IPS-NIHi7 (cell line): ENCODE data around the gene MON1B.
A peak's percentile ranks its signal among the peaks of the same experiment; 100 is the strongest.
"Not testable (repeated sequence)": the region's sequence is repeated elsewhere in the genome, so short reads cannot be mapped to it uniquely, and the experiment has no call there.

Source experiments
- DNase-seq: peaks from one replicate; pipeline ENCODE4 v3.0.0; 2012; ENCODE audit warnings: mixed read lengths; ENCODE audit errors: extremely low spot score

Gene MON1B

DNA sequence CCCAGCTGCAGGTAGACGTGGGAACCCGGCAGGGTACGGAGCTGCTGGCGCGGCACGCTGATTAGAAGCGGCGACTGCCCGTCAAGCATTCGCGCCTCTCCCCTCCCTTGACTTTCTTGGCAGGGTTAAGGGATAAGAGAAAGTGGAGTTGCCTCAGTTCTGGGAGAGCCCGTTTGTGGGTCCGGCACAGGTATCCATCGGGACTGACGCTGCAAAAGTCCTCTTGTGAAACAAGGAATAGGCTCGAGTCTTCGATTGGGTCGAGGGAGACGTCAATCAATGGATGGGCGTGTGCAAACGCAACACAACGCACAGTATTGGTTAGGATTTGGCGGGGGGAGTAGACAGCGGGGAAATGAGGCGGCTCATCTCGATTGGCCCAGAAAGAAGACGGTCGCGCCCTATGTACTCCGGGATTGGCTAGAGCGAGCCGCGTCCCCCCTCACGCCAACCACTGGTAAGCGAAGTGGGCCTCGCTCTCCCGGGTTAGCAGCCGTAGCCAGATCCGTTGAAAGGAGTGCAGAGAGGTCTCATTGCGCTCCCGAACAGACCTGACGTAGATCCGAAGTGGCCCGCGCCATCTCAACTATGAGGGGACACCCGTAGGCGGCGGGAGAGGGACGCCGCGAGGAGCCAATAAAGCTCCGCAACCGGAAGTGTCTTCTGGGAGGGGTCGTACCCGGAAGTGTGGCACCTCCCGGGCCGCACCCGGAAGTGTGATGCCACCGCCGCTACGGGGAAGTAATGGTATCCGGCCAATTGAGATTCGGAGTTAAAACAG lies at the start of gene MON1B:
Gene MON1B, plus strand, starts transcription at position 713 of the 781 bp plus-strand sequence. CDS start 296 bp downstream, outside the sequence.
- peak; percentile 99 for DNase-seq

DNA sequence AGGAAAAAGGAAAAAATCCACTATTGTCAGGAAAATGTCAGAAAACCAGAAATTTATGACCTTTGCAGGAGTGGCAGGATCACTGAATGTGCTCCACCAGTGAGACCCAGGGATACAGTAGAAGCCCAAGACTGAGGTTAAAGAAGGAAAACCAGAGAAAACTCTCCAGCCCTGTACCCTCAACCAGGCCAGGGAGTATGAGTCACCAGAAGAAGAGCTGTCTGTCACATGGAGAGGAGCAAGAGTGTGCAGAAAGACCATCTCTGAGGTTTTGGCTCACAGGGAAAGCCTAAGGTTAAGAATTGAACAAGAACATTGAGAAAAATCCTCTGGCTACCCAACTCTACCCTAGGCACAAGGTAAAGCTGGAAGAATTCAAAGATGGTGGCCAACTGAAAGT lies 47.6 kb upstream of the MON1B start:
- no peak for DNase-seq

DNA sequence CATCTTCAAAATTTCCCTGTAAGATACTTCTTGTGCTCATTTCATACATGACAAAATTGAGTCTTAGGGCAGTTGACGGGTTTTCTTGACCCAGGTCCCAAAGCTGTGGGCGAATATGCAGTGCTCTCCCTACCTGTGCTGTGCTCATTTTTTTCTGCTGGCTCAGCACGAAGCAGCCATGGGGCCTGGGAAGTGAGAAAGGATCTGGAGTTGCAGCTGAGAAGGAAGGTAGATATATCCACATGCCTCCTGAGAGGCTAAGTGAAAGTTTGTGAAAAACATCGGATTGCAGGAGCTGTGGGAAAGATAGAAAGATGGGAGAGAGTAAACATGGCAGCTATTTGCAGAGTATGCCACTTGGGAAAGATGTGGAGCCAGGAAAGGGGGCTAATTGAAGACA lies 42.9 kb upstream of the MON1B start:
- no peak for DNase-seq

DNA sequence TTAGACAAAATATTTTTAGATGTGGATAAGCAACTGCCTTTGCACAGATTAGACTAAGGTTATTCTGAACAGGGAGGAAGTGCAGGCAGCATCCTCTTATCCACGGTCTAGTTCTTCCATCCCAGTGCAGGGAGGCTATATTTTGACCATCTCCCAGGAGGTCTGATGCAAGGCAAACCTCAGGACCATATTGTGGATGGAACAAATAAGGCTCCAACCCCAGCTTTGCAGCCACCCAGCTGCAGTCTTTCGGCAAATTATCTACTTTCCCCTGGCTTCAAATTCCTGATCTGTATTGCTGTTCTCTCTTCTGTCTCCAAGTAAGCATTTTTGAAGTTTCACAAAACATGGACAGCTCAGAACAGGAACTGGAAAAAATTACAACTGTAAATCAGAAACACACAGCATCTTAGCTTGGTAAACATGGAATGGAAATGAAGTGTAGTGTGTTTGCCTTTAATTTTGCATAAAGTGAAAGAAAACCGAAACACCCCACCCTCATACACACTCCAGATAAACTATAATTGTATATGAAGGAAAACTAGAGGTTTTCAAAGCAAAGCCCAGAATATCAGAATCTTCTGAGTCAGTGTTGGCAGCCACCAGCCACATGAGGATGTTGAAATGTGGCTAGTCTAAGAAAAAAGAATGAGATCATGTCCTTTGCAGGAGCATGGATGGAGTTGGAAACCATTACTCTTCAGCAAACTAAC lies 33.5 kb upstream of the MON1B start:
- no peak for DNase-seq

DNA sequence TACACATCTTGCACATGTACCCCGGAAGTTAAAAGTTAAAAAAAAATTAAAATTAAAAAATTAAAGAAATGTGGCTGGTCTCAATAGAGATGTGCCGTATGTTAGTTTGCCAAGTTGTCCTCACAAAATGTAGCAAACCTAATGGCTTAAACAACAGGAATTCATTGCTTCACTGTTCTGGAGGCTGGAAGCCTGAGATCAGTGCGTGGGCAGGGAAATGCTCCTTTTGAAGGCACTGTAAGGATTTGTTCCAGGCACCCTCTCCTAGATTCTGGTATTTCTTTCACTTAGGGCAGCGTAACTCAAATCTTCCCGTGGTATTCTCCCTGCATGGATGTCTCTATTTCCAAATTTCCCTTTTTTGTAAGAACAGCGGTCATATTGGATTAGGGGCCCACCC lies 32.7 kb upstream of the MON1B start:
- no peak for DNase-seq

DNA sequence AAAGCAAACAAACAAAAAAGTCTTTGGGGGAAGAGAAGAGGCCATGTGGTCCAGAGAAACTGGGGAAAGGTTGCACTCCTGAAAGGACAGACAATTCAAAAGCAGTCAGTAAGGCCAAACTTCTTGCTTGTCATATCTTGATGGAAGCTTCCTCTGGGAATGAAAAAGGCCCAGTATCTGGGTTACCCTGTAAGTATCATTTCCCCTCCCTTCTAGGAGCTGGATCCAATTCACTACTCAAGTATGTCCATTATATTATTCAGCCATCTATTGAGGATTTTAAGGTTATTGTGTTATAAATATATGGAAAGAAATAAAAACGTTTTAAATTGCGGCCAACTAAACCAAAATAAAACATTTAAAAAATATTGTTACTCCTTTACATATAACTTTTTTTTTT lies 26.0 kb upstream of the MON1B start:
- DNase-seq = no peak

DNA sequence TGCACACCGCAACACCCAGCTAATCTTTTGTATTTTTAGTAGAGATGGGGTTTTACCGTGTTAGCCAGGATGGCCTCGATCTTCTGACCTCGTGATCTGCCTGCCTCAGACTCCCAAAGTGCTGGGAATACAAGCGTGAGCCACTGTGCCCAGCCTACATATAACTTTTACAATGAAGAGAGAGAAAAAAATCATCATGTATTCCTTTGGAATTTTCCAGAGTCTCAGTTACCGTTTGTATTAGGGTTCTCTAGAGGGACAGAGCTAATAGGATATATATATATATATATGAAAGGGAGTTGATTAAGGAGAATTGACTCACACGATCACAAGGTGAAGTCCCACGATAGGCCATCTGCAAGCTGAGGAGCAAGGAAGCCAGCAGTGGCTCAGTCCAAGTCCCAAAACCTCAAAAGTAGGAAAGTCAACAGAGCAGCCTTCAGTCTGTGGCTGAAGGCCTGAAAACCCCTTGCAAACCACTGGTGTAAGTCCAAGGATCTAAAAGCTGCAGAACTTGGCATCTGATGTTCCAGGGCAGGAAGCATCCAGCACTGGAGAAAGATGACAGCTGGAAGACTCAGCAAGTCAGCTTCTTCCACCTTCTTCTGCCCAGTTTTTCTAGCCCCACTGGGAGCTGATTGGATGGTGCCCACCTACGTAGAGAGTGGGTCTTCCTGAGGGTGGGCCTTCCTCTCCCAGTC lies 25.3 kb upstream of the MON1B start:
- DNase-seq = not testable (repeated sequence)

DNA sequence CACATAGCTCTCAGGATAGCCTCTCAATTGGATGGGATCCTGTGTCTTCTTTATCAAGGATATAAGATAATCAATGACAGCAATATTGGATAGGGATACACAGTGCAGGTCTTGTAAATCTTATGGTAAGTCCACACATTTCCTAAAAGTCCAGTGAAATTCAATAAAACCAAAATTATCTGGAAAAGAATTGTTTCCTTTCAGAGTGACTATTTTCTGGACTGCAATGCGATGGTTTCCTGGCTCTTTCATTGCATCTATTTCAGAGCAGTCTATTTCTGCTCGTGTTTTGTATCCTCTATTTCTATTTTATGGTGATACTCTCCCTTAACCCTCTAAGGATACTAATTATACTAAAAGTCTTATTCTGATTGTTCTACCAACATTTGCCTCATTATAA lies 24.3 kb upstream of the MON1B start:
- no peak for DNase-seq

DNA sequence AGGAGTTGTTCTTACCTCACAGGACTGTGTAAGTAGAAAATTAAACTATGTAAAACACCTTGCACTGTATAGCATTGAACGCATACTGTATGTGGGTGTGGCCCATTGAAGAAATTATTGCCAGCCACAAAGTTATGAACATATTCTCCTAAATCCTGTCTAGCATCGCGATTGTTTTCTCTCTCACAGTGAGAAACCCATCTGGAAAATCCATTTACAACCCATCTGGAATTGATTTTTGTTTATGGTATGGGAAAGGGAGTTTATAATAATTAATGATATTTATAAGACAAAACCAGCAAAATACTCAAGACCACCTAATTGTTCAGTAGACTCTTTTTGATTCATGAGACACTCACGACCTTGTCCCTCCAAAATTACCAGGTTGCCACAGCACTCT lies 22.1 kb upstream of the MON1B start:
- DNase-seq = no peak

DNA sequence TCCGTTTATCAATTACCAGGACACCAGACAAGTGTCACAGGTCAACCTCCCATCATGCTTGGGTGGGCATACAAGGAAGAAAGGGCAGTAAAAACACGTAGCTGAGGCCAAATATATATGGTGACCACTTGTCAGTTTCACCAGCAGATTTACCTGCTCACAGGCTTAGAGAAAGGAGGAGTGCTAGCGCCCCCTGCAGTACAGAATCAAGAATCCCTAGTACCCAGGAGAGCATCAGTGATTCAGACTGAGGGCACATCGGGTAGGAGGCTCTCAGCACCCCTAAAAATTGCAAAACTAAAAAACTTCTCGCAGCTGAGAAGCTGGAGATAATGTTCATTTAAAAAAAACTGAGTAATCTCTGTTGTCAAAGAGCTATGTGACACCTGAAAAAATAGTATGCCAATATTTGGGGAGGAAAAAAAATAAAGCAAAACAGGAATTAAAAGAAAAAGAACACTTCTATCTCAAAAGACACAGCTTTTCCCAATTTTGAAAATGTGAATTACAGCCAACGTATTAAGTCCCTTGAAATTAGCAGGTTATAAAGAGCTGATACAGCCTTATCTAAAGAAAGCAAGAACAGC lies 21.2 kb upstream of the MON1B start:
- DNase-seq = peak; percentile 73

DNA sequence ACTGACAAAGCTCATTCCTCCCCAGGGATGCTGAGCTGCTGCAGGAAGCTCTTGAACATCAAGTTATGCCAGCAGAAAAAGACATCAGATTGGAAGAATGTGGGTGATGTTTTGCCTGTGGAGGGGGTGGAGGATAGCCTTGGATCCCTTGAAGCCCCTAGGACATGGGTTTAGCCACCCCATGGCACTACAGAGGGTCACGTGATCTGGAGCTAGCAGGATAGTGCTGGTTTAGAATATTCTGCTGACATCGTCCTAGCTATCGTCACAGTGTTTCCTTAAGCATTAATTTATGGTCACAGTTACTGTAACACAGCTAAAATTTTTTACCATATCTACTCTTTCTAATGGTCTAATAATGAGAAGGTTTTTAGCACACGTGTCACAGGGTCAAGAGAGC lies 20.2 kb upstream of the MON1B start:
- DNase-seq = no peak

DNA sequence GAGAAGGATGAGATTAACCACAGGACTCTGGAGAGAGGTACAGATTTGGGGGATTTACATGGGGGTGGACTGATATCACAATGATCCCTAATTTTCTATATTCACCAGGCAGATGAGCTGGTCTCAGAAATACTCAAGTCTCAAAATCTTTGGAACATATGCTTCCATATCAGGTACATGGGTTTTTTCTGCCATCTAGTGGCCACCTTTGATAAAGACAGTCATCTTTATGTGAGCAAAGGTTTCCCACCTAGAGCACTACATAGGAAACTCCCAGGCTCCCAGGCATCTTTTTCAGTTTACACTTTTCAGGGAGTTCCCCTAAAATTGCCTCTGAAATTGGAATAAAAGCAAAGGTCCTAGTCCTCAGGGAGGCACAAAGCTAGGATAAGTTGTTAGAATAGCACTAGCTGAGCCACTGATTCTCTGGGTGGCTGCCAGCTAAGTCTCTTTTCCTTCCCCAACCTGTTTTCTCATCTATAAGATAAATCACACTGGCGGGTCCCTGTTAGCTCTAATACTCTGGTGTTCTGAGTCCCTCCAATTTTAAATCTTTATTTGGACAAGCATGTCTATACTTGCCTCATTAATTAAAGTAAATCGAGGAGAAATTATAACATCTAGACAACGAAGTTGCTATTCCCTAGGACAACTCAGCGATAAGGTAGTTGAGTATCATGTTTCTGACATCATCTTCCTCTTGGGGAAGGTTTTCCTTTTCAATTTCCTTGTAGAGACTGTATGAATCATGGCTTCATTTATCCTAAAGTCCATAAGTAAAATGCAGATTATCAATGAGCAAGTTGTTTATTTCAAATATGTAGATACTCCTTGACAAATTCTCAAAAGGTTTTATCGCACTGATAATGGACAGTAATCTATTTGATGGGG lies 19.0 kb upstream of the MON1B start:
- DNase-seq = peak; percentile 64

DNA sequence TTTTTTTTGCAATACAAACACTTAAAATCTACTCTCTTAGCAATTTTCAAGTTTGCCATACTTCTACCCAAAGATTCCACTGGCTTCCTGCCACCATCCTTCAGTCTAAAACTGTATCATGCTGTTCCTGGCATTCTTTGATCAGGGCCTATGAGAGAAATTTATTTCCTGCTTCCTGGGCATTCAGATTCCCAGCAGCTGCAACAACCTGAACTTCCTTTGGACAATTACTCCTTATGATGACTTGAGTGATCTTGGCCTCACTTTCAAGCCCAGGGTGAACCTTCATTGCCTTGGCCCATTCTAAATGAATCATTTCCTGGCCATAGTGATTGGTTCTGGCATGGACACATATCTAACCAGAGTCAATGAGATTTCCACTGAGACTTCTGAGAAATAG lies 18.0 kb upstream of the MON1B start:
- no peak for DNase-seq

DNA sequence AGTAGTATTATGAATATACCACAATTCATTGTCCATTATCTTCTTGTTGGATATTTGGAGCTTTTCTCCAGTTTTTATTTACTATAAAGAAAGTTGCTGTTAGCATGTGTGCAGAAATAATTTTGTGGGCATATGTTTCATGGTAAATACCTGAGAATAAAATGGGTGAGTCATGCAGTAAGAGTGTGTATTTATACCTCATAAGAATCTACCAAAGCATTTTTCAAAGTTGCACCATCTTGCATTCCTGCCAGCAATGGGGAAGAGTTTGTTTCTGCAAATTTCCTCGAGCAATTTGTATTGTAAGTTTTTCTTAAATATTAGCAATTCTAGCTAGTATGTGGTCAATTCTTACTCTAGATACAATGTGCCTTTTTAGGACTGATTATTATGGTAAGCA lies 7.9 kb upstream of the MON1B start:
- no peak for DNase-seq

DNA sequence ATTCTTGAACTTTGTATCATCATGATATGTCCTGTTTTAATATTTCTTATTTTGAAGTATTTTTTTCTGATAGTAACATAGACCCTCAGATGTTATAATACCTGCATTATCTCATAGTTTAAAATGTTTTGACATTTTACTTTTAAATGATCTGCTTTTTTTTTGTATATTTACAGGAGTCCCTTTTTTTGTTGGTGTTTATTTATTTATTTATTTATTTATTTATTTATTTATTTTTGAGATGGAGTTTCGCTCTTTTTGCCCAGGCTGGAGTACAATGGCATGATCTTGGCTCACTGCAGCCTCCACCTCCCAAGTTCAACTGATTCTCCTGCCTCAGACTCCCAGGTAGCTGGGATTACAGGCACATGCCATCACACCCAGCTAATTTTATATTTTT lies 4.7 kb upstream of the MON1B start:
- not testable (repeated sequence) for DNase-seq

DNA sequence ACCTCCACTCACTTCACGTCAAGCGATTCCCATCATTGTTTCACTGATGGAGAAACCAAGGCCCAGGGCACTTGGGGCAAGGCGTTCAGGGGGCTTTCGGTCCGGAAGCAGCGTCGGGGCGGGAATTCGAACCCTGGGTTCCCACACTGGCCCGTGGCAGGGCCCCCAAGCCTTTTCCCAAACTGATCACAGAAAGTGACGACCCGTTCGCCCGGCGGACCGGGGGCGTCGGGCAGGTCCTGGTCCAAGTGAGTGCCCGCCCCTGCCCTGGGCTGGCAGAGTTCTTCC lies 856 bp upstream of the MON1B start:
- no peak for DNase-seq

DNA sequence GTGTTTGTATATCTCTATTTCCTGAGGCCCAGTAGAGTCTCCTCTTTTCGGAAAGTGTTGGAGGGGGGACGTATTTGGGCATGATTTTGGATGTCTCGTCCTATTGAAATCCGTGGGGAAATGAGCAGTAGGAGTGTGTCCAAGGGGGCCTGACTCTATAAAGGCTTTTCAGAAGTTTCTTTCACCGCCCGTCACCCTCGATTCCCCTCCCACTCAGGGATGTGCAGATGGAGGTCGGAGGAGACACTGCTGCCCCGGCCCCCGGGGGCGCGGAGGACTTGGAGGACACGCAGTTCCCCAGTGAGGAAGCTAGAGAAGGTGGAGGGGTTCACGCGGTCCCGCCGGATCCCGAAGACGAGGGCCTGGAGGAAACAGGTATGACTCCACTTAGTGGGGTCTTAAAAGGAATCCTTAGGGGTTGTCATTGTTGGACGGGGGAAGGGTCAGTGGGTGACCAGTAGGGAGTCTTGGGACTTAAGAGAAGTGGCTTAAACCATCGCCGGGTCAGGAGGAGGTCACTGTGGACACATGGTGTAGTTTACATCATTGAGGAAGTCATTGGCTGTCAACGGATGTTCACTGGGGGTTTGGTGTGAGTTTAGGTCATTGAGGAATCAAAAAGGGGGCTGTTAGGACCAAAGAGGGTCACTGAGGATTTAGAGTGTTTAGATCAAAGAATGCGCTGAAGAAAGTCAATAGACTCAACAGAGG lies 424 bp downstream of the MON1B start:
- DNase-seq = no peak

DNA sequence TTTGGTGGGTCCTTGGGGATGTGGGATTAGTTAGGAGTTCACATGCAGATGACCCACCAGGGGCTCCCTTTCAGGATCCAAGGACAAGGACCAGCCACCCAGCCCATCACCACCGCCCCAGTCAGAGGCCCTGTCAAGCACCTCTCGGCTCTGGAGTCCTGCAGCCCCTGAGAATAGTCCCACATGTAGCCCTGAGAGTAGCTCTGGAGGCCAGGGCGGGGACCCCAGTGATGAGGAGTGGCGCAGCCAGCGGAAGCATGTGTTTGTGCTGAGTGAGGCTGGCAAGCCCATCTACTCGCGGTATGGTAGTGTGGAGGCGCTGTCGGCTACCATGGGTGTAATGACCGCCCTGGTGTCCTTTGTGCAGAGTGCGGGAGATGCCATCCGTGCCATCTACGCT lies 2.4 kb downstream of the MON1B start:
- no peak for DNase-seq

DNA sequence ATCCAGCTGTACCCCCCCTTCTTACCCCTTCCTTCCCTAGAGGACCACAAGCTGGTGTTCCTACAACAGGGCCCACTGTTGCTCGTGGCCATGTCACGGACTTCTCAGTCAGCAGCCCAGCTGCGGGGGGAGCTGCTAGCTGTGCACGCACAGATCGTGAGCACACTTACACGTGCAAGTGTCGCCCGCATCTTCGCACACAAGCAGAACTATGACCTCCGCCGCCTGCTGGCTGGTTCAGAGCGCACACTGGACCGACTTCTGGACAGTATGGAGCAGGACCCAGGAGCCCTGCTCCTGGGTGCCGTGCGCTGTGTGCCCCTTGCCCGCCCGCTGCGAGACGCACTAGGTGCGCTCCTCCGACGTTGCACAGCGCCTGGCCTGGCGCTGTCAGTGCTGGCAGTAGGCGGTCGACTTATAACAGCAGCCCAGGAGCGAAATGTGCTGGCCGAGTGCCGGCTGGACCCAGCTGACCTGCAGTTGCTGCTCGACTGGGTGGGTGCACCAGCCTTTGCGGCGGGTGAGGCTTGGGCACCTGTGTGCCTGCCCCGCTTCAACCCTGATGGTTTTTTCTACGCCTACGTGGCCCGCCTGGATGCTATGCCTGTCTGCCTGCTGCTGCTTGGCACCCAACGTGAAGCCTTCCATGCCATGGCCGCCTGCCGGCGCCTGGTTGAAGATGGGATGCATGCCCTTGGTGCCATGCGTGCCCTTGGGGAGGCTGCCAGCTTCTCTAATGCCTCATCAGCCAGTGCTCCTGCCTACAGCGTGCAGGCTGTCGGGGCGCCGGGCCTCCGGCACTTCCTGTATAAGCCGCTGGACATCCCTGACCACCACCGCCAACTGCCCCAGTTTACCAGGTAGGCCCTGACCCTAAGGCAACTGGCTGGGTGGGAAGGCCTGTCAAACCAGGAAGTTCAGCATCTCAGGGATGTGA lies 3.6 kb downstream of the MON1B start:
- DNase-seq = no peak

DNA sequence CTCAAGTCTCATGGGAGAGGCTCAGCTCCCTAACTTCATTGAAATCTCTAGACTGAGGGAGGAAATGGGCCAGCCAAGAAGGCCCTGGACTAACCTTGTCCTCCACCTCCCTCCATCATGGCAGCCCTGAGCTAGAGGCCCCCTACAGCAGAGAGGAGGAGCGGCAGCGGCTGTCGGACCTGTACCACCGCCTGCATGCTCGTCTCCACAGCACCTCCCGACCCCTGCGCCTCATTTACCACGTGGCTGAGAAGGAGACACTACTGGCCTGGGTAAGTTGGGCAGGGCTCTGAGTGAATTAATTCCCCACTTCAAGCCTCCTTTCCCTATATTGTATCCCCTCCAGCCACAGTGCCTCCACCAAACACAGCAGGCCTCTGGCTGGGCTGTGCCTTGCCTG lies 4.4 kb downstream of the MON1B start:
- DNase-seq = no peak
